H9 (cell line): ENCODE results near the gene KLF17. TPM values are rescaled to one million over a fixed set of nuclear protein-coding genes. Genes with fewer than 3 reads are reported as not detected.

Source experiments
- DNase-seq: peaks from one replicate; pipeline ENCODE4 v3.0.0-alpha.2; 2017
- H2AFZ ChIP-seq: one replicate; pipeline ENCODE4 v1.6.1; 2013; ENCODE audit warnings: mild to moderate bottlenecking, low read length, control low read depth, moderate library complexity
- H2AK5ac ChIP-seq: 2 replicates; pipeline ENCODE4 v1.6.1; 2013; ENCODE audit warnings: low read length, control low read depth, mixed read lengths; ENCODE audit not compliant: insufficient read length
- H2BK120ac ChIP-seq: one replicate; pipeline ENCODE4 v1.6.1; 2013; ENCODE audit warnings: low read depth, mild to moderate bottlenecking, low read length, control low read depth, inconsistent platforms; ENCODE audit not compliant: poor library complexity, severe bottlenecking
- H2BK12ac ChIP-seq: 2 replicates; pipeline ENCODE4 v1.6.1; 2013; ENCODE audit warnings: low read length, control low read depth, mixed read lengths, low read depth; ENCODE audit not compliant: insufficient read length
- H2BK15ac ChIP-seq: 2 replicates; pipeline ENCODE4 v1.6.1; 2013; ENCODE audit warnings: low read depth, low read length, control low read depth
- H2BK20ac ChIP-seq: one replicate; pipeline ENCODE4 v1.6.1; 2013; ENCODE audit warnings: low read depth, mild to moderate bottlenecking, low read length, control low read depth, inconsistent platforms; ENCODE audit not compliant: poor library complexity, severe bottlenecking
- H2BK5ac ChIP-seq: 2 replicates; pipeline ENCODE4 v1.6.1; 2013; ENCODE audit warnings: low read length, control low read depth, mixed read lengths; ENCODE audit not compliant: insufficient read length
- H3K14ac ChIP-seq: 2 replicates; pipeline ENCODE4 v1.6.1; 2013; ENCODE audit warnings: low read length, control low read depth; ENCODE audit not compliant: insufficient read depth
- H3K18ac ChIP-seq: 2 replicates; pipeline ENCODE4 v1.6.1; 2013; ENCODE audit warnings: low read depth, mild to moderate bottlenecking, mixed read lengths, low read length, control low read depth; ENCODE audit not compliant: insufficient read length
- H3K23ac ChIP-seq: 2 replicates; pipeline ENCODE4 v1.6.1; 2013; ENCODE audit warnings: low read length, control low read depth, mixed read lengths, low read depth; ENCODE audit not compliant: insufficient read length
- H3K23me2 ChIP-seq: 2 replicates; pipeline ENCODE4 v1.6.1; 2013; ENCODE audit warnings: low read depth, mild to moderate bottlenecking, mixed read lengths, low read length, control low read depth; ENCODE audit not compliant: insufficient read length, poor library complexity, severe bottlenecking
- H3K27ac ChIP-seq: 2 replicates; pipeline ENCODE4 v1.5.1; 2013; ENCODE audit warnings: low read length, control low read depth, mixed read lengths, low read depth; ENCODE audit not compliant: insufficient read length
- H3K27me3 ChIP-seq: 2 replicates; pipeline ENCODE4 v1.6.1; 2013; ENCODE audit warnings: low read length, control low read depth, inconsistent platforms; ENCODE audit not compliant: insufficient read depth
- H3K4ac ChIP-seq: 2 replicates; pipeline ENCODE4 v1.6.1; 2013; ENCODE audit warnings: low read depth, mild to moderate bottlenecking, control low read depth, inconsistent platforms, low read length, moderate library complexity
- H3K4me1 ChIP-seq: 2 replicates; pipeline ENCODE4 v1.6.1; 2013; ENCODE audit warnings: low read length, control low read depth, inconsistent platforms; ENCODE audit not compliant: insufficient read depth
- H3K4me2 ChIP-seq: 2 replicates; pipeline ENCODE4 v1.6.1; 2013; ENCODE audit warnings: low read length, control low read depth, mixed read lengths; ENCODE audit not compliant: insufficient read length, insufficient read depth
- H3K56ac ChIP-seq: 2 replicates; pipeline ENCODE4 v1.6.1; 2013; ENCODE audit warnings: low read depth, mild to moderate bottlenecking, mixed read lengths, low read length, control low read depth; ENCODE audit not compliant: insufficient read length
- H3K79me1 ChIP-seq: 2 replicates; pipeline ENCODE4 v1.6.1; 2013; ENCODE audit warnings: low read depth, mild to moderate bottlenecking, moderate library complexity, low read length, control low read depth, inconsistent platforms; ENCODE audit not compliant: insufficient read depth, poor library complexity, severe bottlenecking
- H3K79me2 ChIP-seq: 2 replicates; pipeline ENCODE4 v1.6.1; 2013; ENCODE audit warnings: low read length, control low read depth, inconsistent platforms; ENCODE audit not compliant: insufficient read depth
- H3K9ac ChIP-seq: 2 replicates; pipeline ENCODE4 v1.6.1; 2013; ENCODE audit warnings: low read length, control low read depth, mixed read lengths; ENCODE audit not compliant: insufficient read length; ENCODE audit errors: extremely low read depth
- H3K9me3 ChIP-seq: one replicate; pipeline ENCODE4 v1.6.1; 2013; ENCODE audit warnings: low read depth, low read length, inconsistent platforms; ENCODE audit not compliant: control insufficient read depth
- H3T11ph ChIP-seq: one replicate; pipeline ENCODE4 v1.6.1; 2013; ENCODE audit warnings: mild to moderate bottlenecking, low read length, control low read depth, inconsistent platforms
- H4K20me1 ChIP-seq: one replicate; pipeline ENCODE4 v1.6.1; 2013; ENCODE audit not compliant: control insufficient read depth, insufficient read length, insufficient read depth
- H4K5ac ChIP-seq: 2 replicates; pipeline ENCODE4 v1.6.1; 2013; ENCODE audit warnings: low read depth, mild to moderate bottlenecking, mixed read lengths, low read length, control low read depth; ENCODE audit not compliant: insufficient read length
- H4K8ac ChIP-seq: replicated peaks from 2 replicates; pipeline ENCODE4 v1.6.1; 2013; ENCODE audit warnings: low read length, control low read depth, mixed read lengths, low read depth; ENCODE audit not compliant: insufficient read length
- H4K91ac ChIP-seq: 2 replicates; pipeline ENCODE4 v1.6.1; 2013; ENCODE audit warnings: low read depth, mild to moderate bottlenecking, moderate library complexity, mixed read lengths, low read length, control low read depth; ENCODE audit not compliant: insufficient read length
- H3K27ac Mint-ChIP-seq, 3 experiments: 2 replicates in 2 of 3; 3 replicates in 1 of 3; pipeline ENCODE4 v1.8.0; 2020 to 2021; ENCODE audit warnings: mixed read lengths in 3 of 3, mild to moderate bottlenecking in 1 of 3, moderate library complexity in 1 of 3
- H3K27me3 Mint-ChIP-seq: 2 replicates; pipeline ENCODE4 v1.8.0; 2021; ENCODE audit warnings: low read depth, mild to moderate bottlenecking, moderate library complexity, mixed read lengths
- H3K36me3 Mint-ChIP-seq, 3 experiments: 2 replicates in 2 of 3; 3 replicates in 1 of 3; pipeline ENCODE4 v1.8.0; 2020 to 2021; ENCODE audit warnings: low read depth in 3 of 3, mixed read lengths in 3 of 3; ENCODE audit not compliant: insufficient read depth in 1 of 3
- H3K4me1 Mint-ChIP-seq, 2 experiments: 2 replicates each; pipeline ENCODE4 v1.8.0; 2020; ENCODE audit warnings: mixed read lengths in 2 of 2
- H3K4me3 Mint-ChIP-seq, 2 experiments: 2 replicates in 1 of 2; 3 replicates in 1 of 2; pipeline ENCODE4 v1.8.0; 2020 to 2021; ENCODE audit warnings: mild to moderate bottlenecking in 2 of 2, mixed read lengths in 2 of 2, moderate library complexity in 1 of 2
- H3K9me3 Mint-ChIP-seq, 2 experiments: 2 replicates in 1 of 2; 3 replicates in 1 of 2; pipeline ENCODE4 v1.8.0; 2020; ENCODE audit warnings: mild to moderate bottlenecking in 2 of 2, mixed read lengths in 2 of 2, moderate library complexity in 1 of 2
- CTCF ChIP-seq: fragments of 200-600 bp; sonication (generic); conservative IDR thresholded peaks from 3 replicates; pipeline ENCODE4 v1.8.0; 2021; ENCODE audit warnings: antibody characterized with exemption, mild to moderate bottlenecking
- WGBS: extraction: QIAGEN DNeasy Blood & Tissue Kit; methylation state at CpG from one replicate; pipeline ENCODE4 v1.1.7; 2013; ENCODE audit warnings: missing lambda C conversion rate, low lambda C conversion rate, mixed read lengths; ENCODE audit not compliant: insufficient read length; ENCODE audit errors: extremely low coverage; 5-methylcytosine and 5-hydroxymethylcytosine counted together
- total RNA-seq: library from RNA; stranded (reverse); gene quantifications from 2 replicates; pipeline ENCODE4 v1.2.1, GENCODE V29; 2021

KLF17 gene
- total RNA-seq, 1 experiment from 2014 or later = 0.09 TPM

GRCh38 chr1:44076066-44076465 is 42.6 kb upstream of the KLF17 start:
- no peaks in the 10 kb centered on the region; a peak in 1 of 7 replicates for H3K36me3 Mint-ChIP-seq
- Histone ChIP-seq H4K91ac (no peak overlapping the region), H3K79me2 (no peaks in the 10 kb centered on the region), H2BK120ac (no peak overlapping the region), H3K23ac (no peak overlapping the region), H2BK12ac (no peak overlapping the region), H3K9ac (no peak overlapping the region), H3K56ac (no peak overlapping the region), H3K27ac (no peak overlapping the region), H3K4me2 (no peak overlapping the region), H3T11ph (no peak overlapping the region), H4K20me1 (no peaks in the 10 kb centered on the region), H2AK5ac (no peak overlapping the region), H3K9me3 (no peaks in the 10 kb centered on the region), H2BK20ac (no peak overlapping the region), H3K14ac (no peak overlapping the region), H2BK15ac (no peak overlapping the region), H3K4ac (no peak overlapping the region), H2BK5ac (no peak overlapping the region), H3K4me1 (peaks cover 3% of the 10 kb centered on the region; the same call in 1 of the 2 replicates), H3K79me1 (no peaks in the 10 kb centered on the region), H3K27me3 (no peaks in the 10 kb centered on the region), H4K5ac (no peak overlapping the region), H3K23me2 (no peaks in the 10 kb centered on the region), H3K18ac (no peak overlapping the region), H4K8ac (no peak overlapping the region), H2AFZ (no peak overlapping the region)
- WGBS = no CpG with 5 or more reads among the region's 1 CpG
- peaks cover 5% of the 10 kb centered on the region for H3K27me3 Mint-ChIP-seq
- H3K4me1 Mint-ChIP-seq = peaks cover 8 to 10% of the 10 kb centered on the region in 2 experiments
- no peaks in the 10 kb centered on the region; a peak in 1 of 5 replicates for H3K9me3 Mint-ChIP-seq
- TF ChIP-seq CTCF = no peak
- H3K4me3 Mint-ChIP-seq = no peak overlapping the region
- H3K27ac Mint-ChIP-seq = no peak overlapping the region
- no peak for DNase-seq
